ENCODE data around the gene CDH4. TPM values are rescaled to one million over a fixed set of nuclear protein-coding genes. Genes with fewer than 3 reads are reported as not detected.

Gene CDH4
- total and polyA plus RNA-seq, 12 donors, result 0.04 to 0.25 (median 0.08) TPM; not detected in 5

DNA sequence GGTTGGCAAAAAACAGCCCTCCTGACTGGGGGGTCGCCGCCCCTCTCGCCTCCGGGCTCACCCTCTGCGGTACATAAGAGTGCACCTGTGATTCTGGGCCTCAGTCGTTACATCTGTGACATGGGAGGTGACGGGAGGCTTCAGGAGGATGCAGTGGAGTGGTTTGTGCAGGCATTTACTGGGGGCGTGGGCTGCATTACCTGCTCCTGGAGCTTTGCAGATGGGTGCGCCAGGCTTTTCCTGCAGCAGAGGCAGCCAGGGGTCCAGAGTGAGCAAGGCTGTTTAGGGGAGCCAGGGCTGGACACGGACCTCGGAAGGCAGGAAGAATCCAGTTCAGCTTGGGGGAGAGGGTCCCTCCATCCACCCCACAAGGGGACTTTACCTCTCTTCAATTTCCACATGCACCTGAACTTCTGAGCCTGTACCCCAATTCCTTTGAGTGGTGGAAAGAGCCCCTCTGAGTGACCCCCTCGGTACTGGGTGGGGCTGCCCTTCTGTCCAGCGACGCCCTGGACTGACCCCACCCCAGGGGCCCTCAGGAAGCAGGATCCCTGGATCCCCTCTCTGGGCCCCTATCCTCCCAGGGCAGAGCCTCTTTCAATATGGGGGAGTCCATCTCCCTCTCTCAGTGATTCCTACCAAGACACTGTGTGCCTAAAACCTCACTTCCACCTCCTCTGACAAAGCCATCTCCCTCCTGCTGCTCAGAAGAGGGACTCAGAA is 679.6 kb downstream of the CDH4 start:
- H3K27me3 ChIP-seq, result peaks cover 0 to 24% (median 3%) of the 10 kb centered on the region in 7 donors
- intact Hi-C loops (cut with DNase I), result no loop called here
- WGBS, 2 donors, result 87 to 89% methylated on average over 14 of the region's 14 CpGs
- TF ChIP-seq, protein P1, sequence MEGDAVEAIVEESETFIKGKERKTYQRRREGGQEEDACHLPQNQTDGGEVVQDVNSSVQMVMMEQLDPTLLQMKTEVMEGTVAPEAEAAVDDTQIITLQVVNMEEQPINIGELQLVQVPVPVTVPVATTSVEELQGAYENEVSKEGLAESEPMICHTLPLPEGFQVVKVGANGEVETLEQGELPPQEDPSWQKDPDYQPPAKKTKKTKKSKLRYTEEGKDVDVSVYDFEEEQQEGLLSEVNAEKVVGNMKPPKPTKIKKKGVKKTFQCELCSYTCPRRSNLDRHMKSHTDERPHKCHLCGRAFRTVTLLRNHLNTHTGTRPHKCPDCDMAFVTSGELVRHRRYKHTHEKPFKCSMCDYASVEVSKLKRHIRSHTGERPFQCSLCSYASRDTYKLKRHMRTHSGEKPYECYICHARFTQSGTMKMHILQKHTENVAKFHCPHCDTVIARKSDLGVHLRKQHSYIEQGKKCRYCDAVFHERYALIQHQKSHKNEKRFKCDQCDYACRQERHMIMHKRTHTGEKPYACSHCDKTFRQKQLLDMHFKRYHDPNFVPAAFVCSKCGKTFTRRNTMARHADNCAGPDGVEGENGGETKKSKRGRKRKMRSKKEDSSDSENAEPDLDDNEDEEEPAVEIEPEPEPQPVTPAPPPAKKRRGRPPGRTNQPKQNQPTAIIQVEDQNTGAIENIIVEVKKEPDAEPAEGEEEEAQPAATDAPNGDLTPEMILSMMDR (IDR thresholded peaks at IDR 0.05), result no peak
- ATAC-seq (no peak), DNase-seq (peak in 1 of 2 donors; percentile 1)
- no peak overlapping the region for H3K4me3 ChIP-seq
- H3K9me3 ChIP-seq, result no peaks in the 10 kb centered on the region
- H3K4me1 ChIP-seq, result no peaks in the 10 kb centered on the region
- H3K27ac ChIP-seq, result no peak overlapping the region
- H3K36me3 ChIP-seq, result no peaks in the 10 kb centered on the region

DNA sequence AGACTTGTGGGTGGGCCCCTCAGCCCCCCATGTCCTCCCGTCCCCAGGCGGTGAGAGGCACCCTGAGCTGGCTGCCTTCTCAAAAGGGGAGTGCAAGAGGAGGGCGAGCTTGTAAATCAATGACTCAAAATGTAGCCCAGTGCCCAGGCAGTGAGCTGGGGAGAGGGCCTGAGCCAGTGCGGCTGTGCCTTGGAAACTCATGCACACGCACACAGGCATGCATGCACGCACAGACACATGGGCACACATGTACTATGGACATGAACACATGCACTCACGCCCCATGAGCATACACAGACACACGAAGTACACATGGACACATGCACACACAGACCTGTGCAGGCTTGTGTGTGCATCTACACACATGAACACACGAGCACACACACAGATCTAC is 680.1 kb downstream of the CDH4 start:
- TF ChIP-seq, protein P1 (IDR thresholded peaks at IDR 0.05), result no peak
- no peaks in the 10 kb centered on the region for H3K4me1 ChIP-seq
- intact Hi-C loops (cut with DNase I), result no loop called here
- no peak overlapping the region for H3K4me3 ChIP-seq
- peaks cover 0 to 29% (median 8%) of the 10 kb centered on the region in 7 donors for H3K27me3 ChIP-seq
- no peaks in the 10 kb centered on the region for H3K36me3 ChIP-seq
- no peak overlapping the region for H3K27ac ChIP-seq
- WGBS, 2 donors, result 82 to 91% methylated on average over 9 of the region's 9 CpGs
- no peak for ATAC-seq
- peak in 1 of 2 donors; percentile 1 for DNase-seq
- H3K9me3 ChIP-seq, result no peaks in the 10 kb centered on the region

DNA sequence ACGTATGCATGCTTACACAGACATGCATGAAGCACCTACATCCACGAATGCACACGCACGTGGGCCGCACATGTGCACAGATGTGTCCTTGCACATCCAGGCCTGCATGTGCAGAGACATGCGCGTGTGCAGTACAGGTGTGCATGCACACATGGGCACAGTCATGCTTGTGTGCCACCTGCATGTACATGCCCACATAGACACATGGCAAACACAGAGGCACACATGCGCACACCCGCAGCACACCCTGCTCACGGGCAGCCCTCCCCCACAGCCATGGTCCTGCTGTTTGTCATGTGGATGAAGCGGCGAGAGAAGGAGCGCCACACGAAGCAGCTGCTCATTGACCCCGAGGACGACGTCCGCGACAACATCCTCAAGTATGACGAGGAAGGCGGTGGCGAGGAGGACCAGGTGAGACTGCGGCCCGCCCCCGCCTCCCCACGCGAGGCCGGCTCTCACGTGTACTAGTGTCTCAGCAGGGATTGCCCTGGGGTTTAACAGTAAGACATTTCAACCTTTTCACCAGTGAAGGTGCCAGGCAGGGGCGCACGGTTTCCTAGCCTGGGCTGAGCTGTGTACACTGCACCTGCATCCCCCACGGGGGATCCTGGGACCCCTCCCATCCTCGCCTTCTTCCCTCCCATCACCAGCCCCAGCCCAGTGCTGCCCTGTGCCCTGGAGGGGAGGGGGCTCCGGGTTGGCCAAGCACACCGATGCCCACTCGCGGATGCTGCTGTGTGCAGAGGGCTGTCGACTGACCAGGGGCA is 680.8 kb downstream of the CDH4 start:
- Histone ChIP-seq H3K27ac (no peak overlapping the region), H3K4me3 (no peak overlapping the region), H3K9me3 (no peaks in the 10 kb centered on the region), H3K4me1 (no peaks in the 10 kb centered on the region), H3K36me3 (no peaks in the 10 kb centered on the region), H3K27me3 (peaks cover 0 to 36% (median 15%) of the 10 kb centered on the region in 7 donors)
- DNase-seq (peak in 1 of 2 donors; percentile 3), ATAC-seq (no peak)
- TF ChIP-seq, protein P1 (IDR thresholded peaks at IDR 0.05), result no peak
- intact Hi-C loops (cut with DNase I), result no loop called here
- 88 to 89% methylated on average over 38 of the region's 38 CpGs for WGBS, 2 donors

DNA sequence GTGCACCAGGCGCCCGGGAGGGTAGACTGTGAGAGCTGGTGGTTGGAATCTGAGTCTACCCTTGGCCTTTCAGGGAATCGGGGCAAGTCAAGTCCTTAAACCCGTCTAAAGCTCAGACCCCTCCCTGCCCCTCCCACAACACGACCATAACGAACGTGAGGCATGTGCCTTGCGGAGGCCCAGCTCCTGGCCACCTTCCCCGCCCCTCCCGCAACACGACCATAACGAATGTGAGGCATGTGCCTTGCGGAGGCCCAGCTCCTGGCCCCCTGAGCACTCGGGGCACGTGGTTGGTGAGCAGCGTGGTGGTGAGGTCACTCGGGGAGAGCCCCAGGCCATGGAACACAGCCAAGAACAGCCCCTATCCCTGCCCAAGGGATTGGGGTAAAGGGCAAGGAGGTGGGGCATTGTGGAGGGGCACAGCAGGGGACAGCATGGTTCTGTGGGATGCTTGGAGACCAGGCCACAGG is 681.5 kb downstream of the CDH4 start:
- WGBS, 2 donors, result 50 to 56% methylated on average over 17 of the region's 17 CpGs
- peak in 1 of 2 donors; percentile 0 for DNase-seq
- TF ChIP-seq, protein P1 (IDR thresholded peaks at IDR 0.05), result no peak
- H3K27ac ChIP-seq, result no peak overlapping the region
- H3K4me1 ChIP-seq, result no peaks in the 10 kb centered on the region
- intact Hi-C loops (cut with DNase I), result no loop called here
- H3K9me3 ChIP-seq, result no peaks in the 10 kb centered on the region
- H3K27me3 ChIP-seq, result peaks cover 0 to 39% (median 16%) of the 10 kb centered on the region in 7 donors
- ATAC-seq, result no peak
- no peaks in the 10 kb centered on the region for H3K36me3 ChIP-seq
- H3K4me3 ChIP-seq, result no peak overlapping the region

Data from heart right ventricle (tissue), 16 donors.